GM11168 (cell line): ENCODE data around the gene KDM1A.

Source experiments
- in situ Hi-C: fragments of 300-500 bp; cut with MboI; formaldehyde crosslinking; loops from one replicate; pipeline ENCODE4 v1.12.0; 2022; ENCODE audit warnings: low sequenced_read_pairs; ENCODE audit not compliant: unreplicated experiment

KDM1A gene

DNA sequence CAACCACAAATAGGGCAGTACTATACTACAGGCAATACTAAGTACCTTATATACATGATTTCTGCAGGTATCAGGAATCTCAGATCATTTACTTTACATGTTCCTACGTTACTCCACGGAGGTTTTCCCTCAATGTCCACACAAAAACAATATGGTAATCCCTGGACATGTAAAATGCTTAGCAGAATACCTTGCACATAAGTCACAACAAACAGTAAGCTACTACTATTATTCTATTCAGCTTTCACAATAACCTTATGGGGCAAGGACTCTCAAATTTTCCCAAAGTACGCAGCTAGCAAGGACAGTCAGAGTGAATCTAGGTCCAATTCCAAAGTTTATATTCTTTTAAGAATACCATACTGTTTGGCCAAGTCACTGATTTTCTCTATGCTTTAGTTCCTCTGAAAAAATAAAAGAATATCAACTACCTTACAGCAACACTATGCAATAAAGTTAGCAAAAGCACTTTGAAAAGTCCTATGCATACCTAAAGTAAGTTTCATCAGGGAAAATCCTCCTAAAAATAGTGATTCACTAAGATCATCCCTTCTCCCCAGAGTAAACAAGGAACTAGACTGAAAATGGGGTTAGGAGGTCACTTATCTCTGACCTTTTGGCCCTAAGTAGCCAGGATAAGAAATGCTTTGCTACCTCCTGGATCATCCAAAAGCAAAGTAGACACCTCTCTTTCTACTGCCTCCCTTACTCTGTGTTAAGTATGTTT lies 82.0 kb downstream of the KDM1A start:
- in situ Hi-C loops: loop anchor here (5.0 kb wide), 1 partner anchor 86 kb away; no protein-coding TSS in a partner anchor

GRCh38 chr1:23101887-23102286 lies 82.6 kb downstream of the KDM1A start:
- in situ Hi-C loops: loop anchor here (5.0 kb wide), 1 partner anchor 85 kb away; no protein-coding TSS in a partner anchor

- in situ Hi-C loops: loop anchor here (5.0 kb wide), 1 partner anchor 85 kb away; no protein-coding TSS in a partner anchor
Observed at GRCh38 chr1:23102289-23102688, 83.0 kb downstream of the KDM1A start.

GRCh38 chr1:23103001-23103889 lies 84.0 kb downstream of the KDM1A start:
- in situ Hi-C loops: loop anchor here (5.0 kb wide), 1 partner anchor 84 kb away; no protein-coding TSS in a partner anchor

DNA sequence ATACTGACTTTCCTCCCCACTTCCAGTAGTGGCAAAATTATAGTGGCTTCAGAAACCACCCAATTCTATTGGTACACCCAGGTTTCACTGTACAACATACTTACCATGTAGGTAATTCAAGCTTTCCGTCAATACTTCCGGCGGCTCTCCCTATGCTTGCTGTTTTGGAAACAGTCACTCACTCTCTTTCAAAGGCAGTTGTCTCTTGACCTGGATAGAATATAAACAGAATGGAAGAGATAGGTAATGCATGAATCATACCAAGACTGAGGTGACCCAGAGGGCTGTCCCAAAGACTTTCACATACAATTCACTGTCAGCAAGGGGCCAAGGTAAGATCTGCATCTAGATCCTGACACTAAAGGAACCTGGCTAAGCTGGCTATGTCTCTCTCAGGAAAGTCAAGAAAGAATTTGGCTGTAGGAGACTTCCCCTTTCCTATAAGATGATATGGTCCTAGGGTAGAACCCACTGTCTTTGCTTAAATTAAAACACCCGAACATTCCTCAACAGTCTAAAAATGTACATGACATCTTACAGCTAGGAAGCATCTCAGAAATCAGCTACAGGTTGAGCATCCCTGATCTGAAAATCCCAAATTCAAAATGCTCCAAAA lies 89.8 kb downstream of the KDM1A start:
- in situ Hi-C loops: no loop called here

DNA sequence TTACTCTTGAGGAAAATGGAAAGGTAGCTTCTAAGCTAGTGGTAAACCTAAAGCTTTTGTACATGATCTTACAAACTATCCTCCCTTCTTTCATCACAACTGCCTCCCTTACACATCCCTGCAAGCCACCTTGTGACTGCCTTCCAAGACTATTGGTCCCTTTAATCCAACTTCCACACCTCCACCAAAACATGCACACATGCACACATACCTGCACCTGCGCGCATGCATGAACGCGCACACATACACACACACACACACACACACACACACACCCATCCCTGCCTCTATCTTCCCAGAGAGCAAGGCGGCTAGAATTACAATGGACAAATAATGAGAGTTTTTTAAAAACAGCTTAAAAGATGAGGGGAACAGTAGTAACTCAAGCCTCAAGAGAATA lies 91.1 kb downstream of the KDM1A start:
- in situ Hi-C loops: no loop called here

GRCh38 chr1:23111600-23112535 lies 92.6 kb downstream of the KDM1A start:
- in situ Hi-C loops: no loop called here

GRCh38 chr1:23114424-23115079 lies 95.3 kb downstream of the KDM1A start:
- in situ Hi-C loops: no loop called here

- in situ Hi-C loops: no loop called here
Observed at GRCh38 chr1:23116216-23116836, 97.1 kb downstream of the KDM1A start.

- in situ Hi-C loops: no loop called here
Observed at GRCh38 chr1:23116921-23117699, 97.8 kb downstream of the KDM1A start.

GRCh38 chr1:23118407-23118806 lies 99.1 kb downstream of the KDM1A start:
- in situ Hi-C loops: no loop called here

DNA sequence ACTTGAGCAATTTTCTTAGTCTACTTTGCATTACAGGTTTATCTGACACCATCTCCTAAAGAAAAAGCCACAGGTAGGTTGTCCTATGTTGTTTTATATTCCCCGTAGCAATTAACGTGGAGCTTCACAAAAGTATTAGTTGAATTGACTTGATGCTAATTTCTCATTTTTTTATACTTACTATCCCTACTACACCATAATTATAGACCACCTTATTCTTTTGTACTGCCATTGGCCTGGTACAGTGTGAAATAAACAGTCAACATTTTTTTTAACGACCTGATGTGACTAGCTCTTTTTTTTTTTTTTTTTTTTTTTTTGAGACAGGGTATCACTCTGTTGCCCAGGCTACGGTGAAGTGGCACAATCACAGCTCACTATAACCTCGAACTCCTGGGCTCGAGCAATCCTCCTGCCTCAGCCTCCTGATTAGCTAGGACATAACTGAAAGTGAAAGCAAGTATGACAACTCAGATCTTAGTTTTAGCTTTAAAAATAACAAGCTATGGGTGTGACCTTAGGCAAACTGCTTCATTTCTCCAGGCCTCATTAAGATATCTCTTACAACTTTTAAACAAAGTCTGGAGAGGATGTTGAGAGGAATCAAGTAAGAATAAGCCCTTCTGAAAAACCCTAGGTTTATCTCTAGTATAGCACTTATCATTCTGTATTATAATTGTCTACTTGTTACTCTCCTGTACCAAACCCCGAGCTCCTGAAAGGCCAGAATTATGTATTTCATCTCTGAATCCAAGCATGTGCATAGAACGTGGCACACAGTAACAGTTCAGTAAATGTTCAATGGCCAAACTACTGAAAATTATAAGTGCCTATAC lies 99.9 kb downstream of the KDM1A start:
- in situ Hi-C loops: no loop called here

DNA sequence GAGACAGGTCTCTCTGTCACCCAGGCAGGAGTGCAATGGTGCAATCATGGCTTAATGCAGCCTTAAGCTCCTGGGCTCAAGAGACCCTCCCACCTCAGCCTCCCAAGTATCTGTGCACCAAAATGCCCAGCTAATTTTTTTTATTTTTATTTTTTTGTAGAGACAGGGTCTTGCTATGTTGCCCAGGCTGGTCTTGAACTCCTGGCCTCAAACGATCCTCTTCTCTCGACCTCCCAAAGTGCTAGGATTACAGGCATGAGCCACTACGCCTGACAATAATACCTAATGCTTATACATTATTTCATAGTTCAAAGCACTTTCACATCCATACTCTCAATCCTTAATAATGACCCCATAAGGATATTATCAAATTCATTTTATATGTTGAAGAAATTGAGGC lies 101.1 kb downstream of the KDM1A start:
- in situ Hi-C loops: no loop called here

- in situ Hi-C loops: no loop called here
Observed at GRCh38 chr1:23122023-23122748, 102.9 kb downstream of the KDM1A start.

DNA sequence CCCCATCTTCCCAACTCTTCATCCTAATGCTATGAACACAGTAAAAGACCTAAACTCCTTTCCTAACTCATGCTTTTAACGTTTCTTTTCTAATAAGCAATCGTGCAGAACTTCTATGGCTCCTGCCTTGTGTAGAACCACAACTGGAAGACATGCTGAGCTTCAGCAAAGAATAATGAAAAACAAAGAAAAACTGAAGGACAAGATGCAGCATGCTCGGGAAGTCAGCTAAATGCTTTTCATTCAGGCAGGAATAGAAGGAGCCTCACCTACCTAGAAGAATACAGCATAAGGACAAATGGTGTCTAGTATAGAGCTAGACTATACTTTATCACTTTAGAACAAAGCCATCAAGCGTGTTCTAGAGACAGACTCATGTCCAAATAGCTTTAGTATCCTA lies 103.5 kb downstream of the KDM1A start:
- in situ Hi-C loops: no loop called here

- in situ Hi-C loops: no loop called here
Observed at GRCh38 chr1:23123528-23123927, 104.3 kb downstream of the KDM1A start.
